Ishikawa (cell line): ENCODE measurements around the gene CD84.

Source experiments
- CEBPB ChIP-seq: IDR thresholded peaks from 2 replicates; pipeline ENCODE4 v1.6.1; 2012
- CREB1 ChIP-seq: IDR thresholded peaks from 2 replicates; pipeline ENCODE4 v1.6.1; 2012; ENCODE audit warnings: low read depth
- EGR1 ChIP-seq: IDR thresholded peaks from 2 replicates; pipeline ENCODE4 v1.6.1; 2012
- EP300 ChIP-seq: IDR thresholded peaks from 2 replicates; pipeline ENCODE4 v1.6.1; 2012; ENCODE audit warnings: borderline replicate concordance
- FOXM1 ChIP-seq: IDR thresholded peaks from 2 replicates; pipeline ENCODE4 v1.6.1; 2012; ENCODE audit warnings: low read depth, borderline replicate concordance
- NFIC ChIP-seq: IDR thresholded peaks from 2 replicates; pipeline ENCODE4 v1.6.1; 2012
- RAD21 ChIP-seq: IDR thresholded peaks from 2 replicates; pipeline ENCODE4 v1.6.1; 2012; ENCODE audit warnings: low read depth
- TAF1 ChIP-seq: IDR thresholded peaks from 2 replicates; pipeline ENCODE4 v1.6.1; 2012; ENCODE audit warnings: low read depth, mild to moderate bottlenecking
- TCF12 ChIP-seq: IDR thresholded peaks from 2 replicates; pipeline ENCODE4 v1.6.1; 2012; ENCODE audit warnings: low read depth
- TEAD4 ChIP-seq: IDR thresholded peaks from 2 replicates; pipeline ENCODE4 v1.6.1; 2012
- YY1 ChIP-seq: IDR thresholded peaks from 2 replicates; pipeline ENCODE4 v1.6.1; 2012; ENCODE audit warnings: low read depth
- ZBTB7A ChIP-seq: IDR thresholded peaks from 2 replicates; pipeline ENCODE4 v1.6.1; 2012; ENCODE audit warnings: low read depth
- TF ChIP-seq, protein P1 (sequence below): IDR thresholded peaks from 2 replicates; pipeline ENCODE4 v1.6.1; 2012
- TF ChIP-seq, protein P2 (sequence below): IDR thresholded peaks from 2 replicates; pipeline ENCODE4 v1.6.1; 2012
- TF ChIP-seq, protein P3 (sequence below): IDR thresholded peaks from 2 replicates; pipeline ENCODE4 v1.6.1; 2012; ENCODE audit warnings: low read depth, mild to moderate bottlenecking

The CD84 gene

DNA sequence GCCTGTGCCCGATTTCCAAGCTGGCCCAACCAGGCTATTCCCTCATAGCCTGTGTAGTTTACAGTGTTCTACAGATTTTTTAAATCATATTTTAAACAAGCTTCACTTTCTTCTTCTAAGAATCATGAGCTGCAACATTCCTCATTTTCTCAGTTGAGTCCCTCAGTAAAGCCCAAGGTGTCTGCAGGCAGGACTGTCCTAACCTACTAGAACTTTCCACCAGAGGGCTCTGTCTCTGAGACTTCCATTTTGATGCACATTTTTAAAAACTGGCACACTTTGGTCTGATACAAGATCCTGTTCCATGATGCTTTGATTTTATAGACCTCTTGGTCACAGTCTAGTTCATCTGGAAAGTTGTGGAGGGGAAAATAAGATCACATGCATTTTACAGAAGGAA lies 34.6 kb downstream of the CD84 start:
- TF ChIP-seq ZBTB7A (no peak), EGR1 (no peak), RAD21 (no peak), EP300 (no peak), TEAD4 (no peak), CREB1 (no peak), FOXM1 (no peak), TCF12 (no peak), YY1 (no peak), NFIC (no peak), CEBPB (no peak)
- TF ChIP-seq, protein P1, sequence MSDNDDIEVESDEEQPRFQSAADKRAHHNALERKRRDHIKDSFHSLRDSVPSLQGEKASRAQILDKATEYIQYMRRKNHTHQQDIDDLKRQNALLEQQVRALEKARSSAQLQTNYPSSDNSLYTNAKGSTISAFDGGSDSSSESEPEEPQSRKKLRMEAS: no peak
- TF ChIP-seq, protein P2, sequence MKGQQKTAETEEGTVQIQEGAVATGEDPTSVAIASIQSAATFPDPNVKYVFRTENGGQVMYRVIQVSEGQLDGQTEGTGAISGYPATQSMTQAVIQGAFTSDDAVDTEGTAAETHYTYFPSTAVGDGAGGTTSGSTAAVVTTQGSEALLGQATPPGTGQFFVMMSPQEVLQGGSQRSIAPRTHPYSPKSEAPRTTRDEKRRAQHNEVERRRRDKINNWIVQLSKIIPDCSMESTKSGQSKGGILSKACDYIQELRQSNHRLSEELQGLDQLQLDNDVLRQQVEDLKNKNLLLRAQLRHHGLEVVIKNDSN: no peak
- TF ChIP-seq, protein P3, sequence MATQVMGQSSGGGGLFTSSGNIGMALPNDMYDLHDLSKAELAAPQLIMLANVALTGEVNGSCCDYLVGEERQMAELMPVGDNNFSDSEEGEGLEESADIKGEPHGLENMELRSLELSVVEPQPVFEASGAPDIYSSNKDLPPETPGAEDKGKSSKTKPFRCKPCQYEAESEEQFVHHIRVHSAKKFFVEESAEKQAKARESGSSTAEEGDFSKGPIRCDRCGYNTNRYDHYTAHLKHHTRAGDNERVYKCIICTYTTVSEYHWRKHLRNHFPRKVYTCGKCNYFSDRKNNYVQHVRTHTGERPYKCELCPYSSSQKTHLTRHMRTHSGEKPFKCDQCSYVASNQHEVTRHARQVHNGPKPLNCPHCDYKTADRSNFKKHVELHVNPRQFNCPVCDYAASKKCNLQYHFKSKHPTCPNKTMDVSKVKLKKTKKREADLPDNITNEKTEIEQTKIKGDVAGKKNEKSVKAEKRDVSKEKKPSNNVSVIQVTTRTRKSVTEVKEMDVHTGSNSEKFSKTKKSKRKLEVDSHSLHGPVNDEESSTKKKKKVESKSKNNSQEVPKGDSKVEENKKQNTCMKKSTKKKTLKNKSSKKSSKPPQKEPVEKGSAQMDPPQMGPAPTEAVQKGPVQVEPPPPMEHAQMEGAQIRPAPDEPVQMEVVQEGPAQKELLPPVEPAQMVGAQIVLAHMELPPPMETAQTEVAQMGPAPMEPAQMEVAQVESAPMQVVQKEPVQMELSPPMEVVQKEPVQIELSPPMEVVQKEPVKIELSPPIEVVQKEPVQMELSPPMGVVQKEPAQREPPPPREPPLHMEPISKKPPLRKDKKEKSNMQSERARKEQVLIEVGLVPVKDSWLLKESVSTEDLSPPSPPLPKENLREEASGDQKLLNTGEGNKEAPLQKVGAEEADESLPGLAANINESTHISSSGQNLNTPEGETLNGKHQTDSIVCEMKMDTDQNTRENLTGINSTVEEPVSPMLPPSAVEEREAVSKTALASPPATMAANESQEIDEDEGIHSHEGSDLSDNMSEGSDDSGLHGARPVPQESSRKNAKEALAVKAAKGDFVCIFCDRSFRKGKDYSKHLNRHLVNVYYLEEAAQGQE: no peak

DNA sequence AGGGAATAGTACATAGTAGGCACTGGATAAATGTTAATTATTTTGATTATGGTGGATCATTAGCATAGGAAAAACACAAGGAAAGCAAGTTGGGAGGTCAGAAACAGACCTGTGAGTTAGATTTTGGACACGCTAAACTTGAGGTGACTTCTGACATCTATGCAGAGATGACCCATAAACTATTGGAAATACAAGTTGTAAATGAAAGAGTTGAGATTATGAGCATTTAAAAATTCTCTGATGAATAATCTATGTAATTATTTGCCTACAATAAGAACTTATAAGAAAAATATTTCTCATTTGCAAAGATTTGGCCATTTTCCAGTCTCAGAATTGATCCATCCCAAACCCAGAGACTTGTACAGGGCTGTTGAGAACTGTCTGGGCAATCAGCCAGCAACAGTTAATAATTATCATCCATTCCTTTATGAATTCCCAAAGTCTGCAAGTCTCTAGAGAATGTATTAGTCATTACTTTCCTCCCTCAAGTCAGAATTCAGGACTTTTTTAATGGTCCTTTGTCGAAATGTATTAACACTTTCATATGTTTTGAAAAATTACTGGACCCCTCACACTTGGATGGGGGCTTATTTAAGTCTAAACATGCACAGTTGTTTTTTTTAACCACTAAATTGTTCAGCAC lies 36.9 kb downstream of the CD84 start:
- TF ChIP-seq, protein P1: no peak
- no peak for TF ChIP-seq ZBTB7A

DNA sequence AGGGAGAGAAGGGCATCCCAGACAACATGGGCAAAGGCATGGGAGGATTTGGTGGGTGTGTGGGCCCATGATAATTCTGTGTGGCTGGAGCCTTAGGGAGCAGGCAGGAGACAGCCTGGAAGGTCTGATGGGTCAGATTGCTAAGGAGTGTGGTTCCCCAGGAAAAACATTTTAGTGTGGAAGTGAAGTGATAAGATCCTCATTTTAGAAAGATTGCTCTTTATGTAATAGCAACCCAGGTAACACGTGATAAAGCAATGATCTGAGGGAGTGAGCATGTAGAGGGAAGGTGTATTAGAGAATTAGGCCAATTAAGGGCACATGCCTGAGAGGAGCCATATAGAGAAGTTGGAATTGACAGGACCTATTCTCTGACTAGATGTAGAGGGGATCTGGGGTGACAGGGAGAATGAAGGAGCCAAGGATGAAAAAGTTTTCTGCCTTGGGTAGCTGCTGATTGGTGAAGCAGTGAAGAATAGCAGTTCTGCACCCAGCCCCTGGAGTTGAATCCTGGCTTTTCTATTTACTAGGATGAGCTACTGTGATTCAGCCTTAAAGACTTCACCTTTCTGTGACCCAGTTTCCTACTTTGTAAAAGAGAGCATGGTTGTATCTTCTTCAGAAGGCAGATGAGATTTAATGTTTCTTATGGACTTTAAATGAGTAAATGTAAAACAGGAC lies 37.5 kb downstream of the CD84 start:
- no peak for TF ChIP-seq EP300
- TF ChIP-seq, protein P2: no peak
- TF ChIP-seq NFIC: no peak
- no peak for TF ChIP-seq TAF1
- TF ChIP-seq TEAD4: no peak
- TF ChIP-seq YY1: no peak
- TF ChIP-seq CREB1: no peak
- TF ChIP-seq, protein P1: no peak

DNA sequence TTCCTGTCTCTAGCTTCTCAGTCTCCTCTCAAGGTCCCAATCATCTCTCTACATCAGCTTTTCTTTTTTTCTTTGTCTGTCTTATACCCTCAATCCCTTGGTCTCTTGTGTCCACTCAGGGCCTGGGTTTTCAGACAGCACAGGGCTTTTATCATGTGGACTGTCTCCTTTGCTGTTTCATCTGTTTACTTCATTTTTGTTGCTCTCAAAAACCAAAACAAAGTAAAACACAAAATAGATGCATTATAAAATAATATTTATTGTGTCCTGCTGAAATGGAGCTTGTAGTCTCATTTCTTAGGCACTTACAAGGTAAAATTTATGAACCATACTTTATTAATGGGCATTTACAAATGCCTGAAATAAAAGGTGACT lies 38.5 kb downstream of the CD84 start:
- no peak for TF ChIP-seq CREB1
- TF ChIP-seq TEAD4: no peak
- TF ChIP-seq, protein P3: no peak
- TF ChIP-seq RAD21: no peak
- TF ChIP-seq TAF1: no peak
- no peak for TF ChIP-seq EGR1

DNA sequence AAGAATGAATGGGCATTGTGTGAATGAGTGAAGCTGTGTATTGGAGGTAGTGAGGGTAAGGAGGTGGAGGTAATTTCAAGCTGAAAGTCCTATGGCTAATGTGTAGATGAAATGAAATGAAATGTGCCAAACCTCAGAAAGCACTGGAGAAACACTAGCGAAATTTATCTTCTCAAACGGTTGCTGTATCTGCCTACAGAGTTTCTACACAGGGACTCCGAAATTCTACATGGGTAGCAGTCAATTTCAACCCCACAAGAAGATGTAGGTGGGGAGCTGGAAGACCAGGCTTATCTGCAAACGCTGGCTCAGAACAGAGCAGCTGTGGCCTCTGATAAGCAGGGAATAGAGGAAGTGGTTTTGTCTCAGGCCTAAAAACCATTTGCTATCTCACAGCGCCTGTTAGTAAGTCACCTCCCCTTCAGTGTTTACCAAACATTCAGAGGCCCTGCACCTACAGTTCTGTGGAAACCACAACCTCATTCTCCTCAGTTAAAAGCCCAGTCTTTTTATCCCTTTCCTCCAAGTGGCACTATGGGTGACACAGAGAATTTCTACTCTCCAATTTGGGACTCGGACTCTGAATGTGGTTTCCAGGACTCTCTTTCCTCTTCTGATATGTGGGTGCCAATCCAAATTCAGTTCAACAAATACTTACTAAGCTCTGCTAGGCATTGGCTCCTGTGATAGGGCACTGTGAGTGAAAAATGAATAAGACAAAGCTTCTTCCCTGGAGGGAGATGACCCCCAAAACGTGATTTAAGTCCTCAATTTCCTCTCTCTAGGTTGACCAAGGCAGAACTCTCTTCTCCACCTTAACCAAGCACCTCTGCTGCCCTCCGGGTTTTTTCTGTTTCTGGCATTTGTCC lies 39.1 kb downstream of the CD84 start:
- TF ChIP-seq, protein P1: no peak
- TF ChIP-seq, protein P3: no peak
- TF ChIP-seq EGR1 (no peak), RAD21 (no peak), YY1 (no peak), TAF1 (no peak), TCF12 (no peak), CEBPB (no peak), EP300 (no peak), ZBTB7A (no peak), NFIC (no peak), TEAD4 (no peak), CREB1 (no peak), FOXM1 (no peak)
- TF ChIP-seq, protein P2: no peak
